ENCODE data around the gene EIF1. TPM values are rescaled to one million over a fixed set of nuclear protein-coding genes. Genes with fewer than 3 reads are reported as not detected.

EIF1 gene
- total RNA-seq, 2 experiments from 2014 or later, result 145 to 659 TPM

DNA sequence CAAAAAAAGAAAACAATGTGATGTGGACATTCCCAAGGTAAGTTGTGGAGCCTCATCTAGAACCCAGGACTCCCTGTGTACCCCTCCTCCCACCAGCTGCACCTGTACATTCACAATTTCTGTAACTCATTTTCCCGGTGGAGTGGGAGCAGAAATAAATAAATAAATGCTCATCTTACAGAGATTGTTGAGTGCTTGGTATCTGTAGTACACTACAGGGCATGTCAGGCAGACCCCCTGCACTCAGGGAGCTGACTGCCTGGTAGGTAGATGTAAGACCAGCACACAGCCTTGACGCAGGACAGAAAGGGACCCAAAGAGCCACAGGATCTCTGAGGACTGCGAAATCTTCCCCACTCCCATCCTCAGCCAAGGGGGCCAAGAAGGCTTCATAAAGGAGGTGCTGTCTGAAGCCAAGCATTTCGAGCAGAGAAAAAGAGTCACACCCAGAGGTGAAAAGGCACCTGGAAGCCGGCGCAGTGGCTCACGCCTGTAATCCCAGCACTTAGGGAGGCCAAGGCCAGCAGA is 6.5 kb downstream of the EIF1 start:
- intact Hi-C loops (cut with micrococcal nuclease; ENCODE audit: unreplicated experiment), result no loop called here
- no peak for TF ChIP-seq EZH2phosphoT487 (IDR thresholded peaks at IDR 0.05; ENCODE audit: borderline replicate concordance, low read depth, low read length)
- TF ChIP-seq, protein P1, sequence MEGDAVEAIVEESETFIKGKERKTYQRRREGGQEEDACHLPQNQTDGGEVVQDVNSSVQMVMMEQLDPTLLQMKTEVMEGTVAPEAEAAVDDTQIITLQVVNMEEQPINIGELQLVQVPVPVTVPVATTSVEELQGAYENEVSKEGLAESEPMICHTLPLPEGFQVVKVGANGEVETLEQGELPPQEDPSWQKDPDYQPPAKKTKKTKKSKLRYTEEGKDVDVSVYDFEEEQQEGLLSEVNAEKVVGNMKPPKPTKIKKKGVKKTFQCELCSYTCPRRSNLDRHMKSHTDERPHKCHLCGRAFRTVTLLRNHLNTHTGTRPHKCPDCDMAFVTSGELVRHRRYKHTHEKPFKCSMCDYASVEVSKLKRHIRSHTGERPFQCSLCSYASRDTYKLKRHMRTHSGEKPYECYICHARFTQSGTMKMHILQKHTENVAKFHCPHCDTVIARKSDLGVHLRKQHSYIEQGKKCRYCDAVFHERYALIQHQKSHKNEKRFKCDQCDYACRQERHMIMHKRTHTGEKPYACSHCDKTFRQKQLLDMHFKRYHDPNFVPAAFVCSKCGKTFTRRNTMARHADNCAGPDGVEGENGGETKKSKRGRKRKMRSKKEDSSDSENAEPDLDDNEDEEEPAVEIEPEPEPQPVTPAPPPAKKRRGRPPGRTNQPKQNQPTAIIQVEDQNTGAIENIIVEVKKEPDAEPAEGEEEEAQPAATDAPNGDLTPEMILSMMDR (conservative IDR thresholded peaks at IDR 0.05; ENCODE audit: low read length), result no peak
- ChIA-PET POLR2A (no interaction called here), CTCF (ENCODE audit: unreplicated experiment) (no interaction called here)
- no peak for DNase-seq (ENCODE audit: low spot score)
- no peak overlapping the region for H3K4me2 ChIP-seq (ENCODE audit: low read length)
- no peak overlapping the region for H2AFZ ChIP-seq (ENCODE audit: low read length)
- no TSS peak for BruUV-seq (replicated peaks)
- H3K9me2 ChIP-seq (ENCODE audit: insufficient read depth, low read length), result no peaks in the 10 kb centered on the region
- no peaks in the 10 kb centered on the region for H3K9me3 ChIP-seq (ENCODE audit: low read length)
- H3K27ac ChIP-seq (ENCODE audit: low read depth, low read length, poor library complexity, severe bottlenecking), result no peak overlapping the region
- H3K4me3 ChIP-seq (ENCODE audit: low read depth, low read length, poor library complexity, severe bottlenecking), result no peak overlapping the region
- peaks cover 15% of the 10 kb centered on the region for H3K79me2 ChIP-seq (ENCODE audit: insufficient read depth, low read depth, low read length)
- H3K4me1 ChIP-seq (ENCODE audit: insufficient read depth, low read length, poor library complexity, severe bottlenecking), result peaks cover 12% of the 10 kb centered on the region
- peaks cover 22% of the 10 kb centered on the region for H4K20me1 ChIP-seq (ENCODE audit: insufficient read depth, low read length)
- H3K36me3 ChIP-seq (ENCODE audit: insufficient read depth, low read length), result peaks cover 51% of the 10 kb centered on the region

- H3K4me1 ChIP-seq (ENCODE audit: insufficient read depth, low read length, poor library complexity, severe bottlenecking), result peaks cover 2% of the 10 kb centered on the region
- no peak overlapping the region for H3K4me2 ChIP-seq (ENCODE audit: low read length)
- TF ChIP-seq, protein P1 (conservative IDR thresholded peaks at IDR 0.05; ENCODE audit: low read length), result peak; percentile 92
- no peak for TF ChIP-seq EZH2phosphoT487 (IDR thresholded peaks at IDR 0.05; ENCODE audit: borderline replicate concordance, low read depth, low read length)
- CTCF ChIA-PET (ENCODE audit: unreplicated experiment), result interaction anchor here (0.6 kb wide), 2 partner anchors 13 to 63 kb away, joined by 3 read pairs; no protein-coding TSS in a partner anchor
- H3K36me3 ChIP-seq (ENCODE audit: insufficient read depth, low read length), result peaks cover 42% of the 10 kb centered on the region
- intact Hi-C loops (cut with micrococcal nuclease; ENCODE audit: unreplicated experiment), result no loop called here
- peaks cover 13% of the 10 kb centered on the region for H4K20me1 ChIP-seq (ENCODE audit: insufficient read depth, low read length)
- H3K4me3 ChIP-seq (ENCODE audit: low read depth, low read length, poor library complexity, severe bottlenecking), result no peak overlapping the region
- H3K79me2 ChIP-seq (ENCODE audit: insufficient read depth, low read depth, low read length), result peaks cover 6% of the 10 kb centered on the region; the same call in 1 of the 2 replicates
- no peak overlapping the region for H3K27ac ChIP-seq (ENCODE audit: low read depth, low read length, poor library complexity, severe bottlenecking)
- POLR2A ChIA-PET, result interaction anchor here (1.0 kb wide), 1 partner anchor 30 kb away, joined by 4 read pairs; no protein-coding TSS in a partner anchor
- peak; percentile 90 for DNase-seq (ENCODE audit: low spot score)
- BruUV-seq (replicated peaks), result no TSS peak
- no peaks in the 10 kb centered on the region for H3K9me3 ChIP-seq (ENCODE audit: low read length)
- H2AFZ ChIP-seq (ENCODE audit: low read length), result no peak overlapping the region
- H3K9me2 ChIP-seq (ENCODE audit: insufficient read depth, low read length), result no peaks in the 10 kb centered on the region
Measured at GRCh38 chr17:41695954-41696757, 7.5 kb downstream of the EIF1 start.

Data from OCI-LY7 (cell line).